HepG2 (cell line): ENCODE results near the gene TFAP2C. TPM values are rescaled to one million over a fixed set of nuclear protein-coding genes. Genes with fewer than 3 reads are reported as not detected.

ENCODE experiments used
- ATAC-seq: fragments of 200-7000 bp; cut with Tn5 transposase; 3 replicates; pipeline ENCODE4 v1.9.1; 2020; ENCODE audit warnings: mild to moderate bottlenecking, moderate library complexity
- BruUV-seq: library from RNA; stranded (reverse); fragments of 400-500 nt; replicated peaks from 2 replicates; lab custom pipeline; 2021; lab: Mats Ljungman, UMichigan
- CTCF ChIA-PET: fragments of 300-600 bp; formaldehyde crosslinking; extraction: SDS; loops from one replicate; lab custom pipeline; 2021; ENCODE audit warnings: low total read pairs, inconsistent platforms, low intra/inter-chr PET ratio; lab: Yijun Ruan, JAX
- POLR2A ChIA-PET: fragments of 350-600 bp; sonication (Branson Sonifier 250); formaldehyde crosslinking; loops from one replicate; lab custom pipeline; 2020; ENCODE audit warnings: antibody characterized with exemption, inconsistent platforms; lab: Yijun Ruan, JAX
- DNase-seq: peaks from one replicate; pipeline ENCODE4 v3.0.0-alpha.2; 2015; ENCODE audit warnings: low spot score
- FAIRE-seq: peaks from 3 replicates; lab custom pipeline; 2011; peaks lifted over from hg19 to GRCh38; lab: Jason Lieb, UNC
- H2AFZ ChIP-seq: one replicate; pipeline ENCODE4 v1.6.1; 2011; ENCODE audit warnings: low read length, inconsistent platforms
- H3K27ac ChIP-seq: fragments of 300-600 bp; 3 replicates; pipeline ENCODE4 v1.8.0; 2011; ENCODE audit warnings: mixed run types, mild to moderate bottlenecking, mixed read lengths, low read length, inconsistent platforms; ENCODE audit not compliant: insufficient read depth; ENCODE audit errors: extremely low read length
- H3K27me3 ChIP-seq, 2 experiments: fragments of 200-600 bp in 1 of 2; 2 replicates in 1 of 2; 3 replicates in 1 of 2; pipeline versions ENCODE4 v1.6.0 to v1.8.0; 2011; ENCODE audit warnings: low read length in 2 of 2, mild to moderate bottlenecking in 2 of 2, moderate library complexity in 2 of 2, inconsistent platforms in 1 of 2; ENCODE audit not compliant: insufficient read depth in 2 of 2, control insufficient read depth in 1 of 2
- H3K36me3 ChIP-seq, 2 experiments: fragments of 200-600 bp in 1 of 2; replicated peaks in 1 of 2; 2 replicates in 1 of 2; 3 replicates in 1 of 2; pipeline versions ENCODE4 v1.5.1 to v1.8.0; 2011; ENCODE audit warnings: low read length in 2 of 2, inconsistent platforms in 1 of 2; ENCODE audit not compliant: insufficient read depth in 2 of 2, control insufficient read depth in 1 of 2
- H3K4me1 ChIP-seq: 2 replicates; pipeline ENCODE4 v1.5.1; 2012; ENCODE audit warnings: low read length, inconsistent platforms; ENCODE audit not compliant: insufficient read depth
- H3K4me2 ChIP-seq: 2 replicates; pipeline ENCODE4 v1.6.0; 2011; ENCODE audit warnings: low read depth, low read length, inconsistent platforms
- H3K4me3 ChIP-seq, 3 experiments: fragments of 200-600 bp in 1 of 3; sonication (generic), shearing (Covaris generic) in 1 of 3; replicated peaks in 1 of 3; 2 replicates each; pipeline ENCODE4 v1.5.1; 2011 to 2016; ENCODE audit warnings: low read length in 3 of 3, inconsistent platforms in 2 of 3, low read depth in 2 of 3, mild to moderate bottlenecking in 2 of 3, control low read depth in 1 of 3, mixed read lengths in 1 of 3; ENCODE audit not compliant: insufficient read depth in 1 of 3
- H3K79me2 ChIP-seq: one replicate; pipeline ENCODE4 v1.6.1; 2011; ENCODE audit warnings: low read length, inconsistent platforms; ENCODE audit not compliant: insufficient read depth
- H3K9ac ChIP-seq: 2 replicates; pipeline ENCODE4 v1.6.0; 2011; ENCODE audit warnings: mild to moderate bottlenecking, low read depth, low read length, inconsistent platforms; ENCODE audit not compliant: insufficient read depth
- H3K9me3 ChIP-seq: 2 replicates; pipeline ENCODE4 v1.5.1; 2012; ENCODE audit warnings: mild to moderate bottlenecking, low read length
- H4K20me1 ChIP-seq: 2 replicates; pipeline ENCODE4 v1.6.0; 2011; ENCODE audit warnings: inconsistent platforms, mild to moderate bottlenecking, low read length, moderate library complexity; ENCODE audit not compliant: insufficient read depth
- ATM ChIP-seq: fragments of 450-650 bp; IDR thresholded peaks from 2 replicates; pipeline ENCODE4 v1.7.1; 2017; ENCODE audit warnings: mild to moderate bottlenecking, borderline replicate concordance
- CENPBD1 ChIP-seq: sonication (generic); formaldehyde crosslinking; IDR thresholded peaks from 2 replicates; pipeline ENCODE4 v1.8.0; 2022; ENCODE audit warnings: missing genetic modification reagents, low read depth, mild to moderate bottlenecking, borderline replicate concordance
- E2F2 ChIP-seq: sonication (generic); formaldehyde crosslinking; IDR thresholded peaks from 2 replicates; pipeline ENCODE4 v1.4.0; 2020; ENCODE audit warnings: missing genetic modification reagents, borderline replicate concordance
- ELF3 ChIP-seq: IDR thresholded peaks from 2 replicates; pipeline ENCODE4 v1.6.1; 2016; ENCODE audit warnings: missing genetic modification reagents, missing compliant biosample characterization
- HNRNPLL ChIP-seq: fragments of 200-400 bp; formaldehyde crosslinking; IDR thresholded peaks from 2 replicates; pipeline ENCODE4 v1.6.1; 2017; ENCODE audit warnings: mild to moderate bottlenecking, low read depth, low read length; ENCODE audit not compliant: poor library complexity, severe bottlenecking
- MXD4 ChIP-seq: IDR thresholded peaks from 2 replicates; pipeline ENCODE4 v1.6.1; 2016; ENCODE audit warnings: mild to moderate bottlenecking, missing biosample characterization, missing genetic modification reagents
- NR2C2 ChIP-seq: sonication (generic); formaldehyde crosslinking; IDR thresholded peaks from 2 replicates; pipeline ENCODE4 v1.4.0; 2020; ENCODE audit warnings: missing genetic modification reagents, mild to moderate bottlenecking, moderate library complexity, borderline replicate concordance
- SATB2 ChIP-seq: sonication (generic); formaldehyde crosslinking; IDR thresholded peaks from 2 replicates; pipeline ENCODE4 v1.5.0; 2020; ENCODE audit warnings: missing genetic modification reagents
- SUZ12 ChIP-seq: fragments of 150-350 bp; IDR thresholded peaks from 2 replicates; pipeline ENCODE4 v1.6.1; 2014; ENCODE audit warnings: low read depth, low read length
- ZKSCAN1 ChIP-seq: fragments of 150-350 bp; IDR thresholded peaks from 2 replicates; pipeline ENCODE4 v1.6.1; 2014; ENCODE audit warnings: low read length
- ZNF207 ChIP-seq: fragments of 450-650 bp; IDR thresholded peaks from 2 replicates; pipeline ENCODE4 v1.6.1; 2016; ENCODE audit warnings: antibody characterized with exemption, borderline replicate concordance
- ZNF329 ChIP-seq: sonication (generic); formaldehyde crosslinking; IDR thresholded peaks from 2 replicates; pipeline ENCODE4 v1.9.0; 2021; ENCODE audit warnings: low read depth, mild to moderate bottlenecking, missing genetic modification reagents
- ZNF674 ChIP-seq: sonication (generic); formaldehyde crosslinking; IDR thresholded peaks from 2 replicates; pipeline ENCODE4 v1.5.0; 2020; ENCODE audit warnings: low read depth, mild to moderate bottlenecking, missing genetic modification reagents
- ZNF781 ChIP-seq: sonication (generic); formaldehyde crosslinking; IDR thresholded peaks from 2 replicates; pipeline ENCODE4 v1.5.1; 2020; ENCODE audit warnings: borderline replicate concordance, mild to moderate bottlenecking, missing genetic modification reagents; ENCODE audit errors: not compliant biosample characterization
- WGBS: methylation state at CpG from one replicate; pipeline ENCODE4 v1.1.6; 2017; ENCODE audit warnings: low lambda C conversion rate; 5-methylcytosine and 5-hydroxymethylcytosine counted together
- in situ Hi-C: cut with HindIII; loops from 2 replicates; pipeline ENCODE4 v1.10.0; 2017; ENCODE audit warnings: low pct_unique_long_range_greater_than_20kb; ENCODE audit not compliant: extremely low pct_ligation_motif_present
- intact Hi-C: fragments of 100-400 bp; cut with micrococcal nuclease; formaldehyde crosslinking; loops from one replicate; pipeline ENCODE4 v1.10.0; 2022; ENCODE audit not compliant: unreplicated experiment
- polyA plus RNA-seq, 8 experiments: library from polyadenylated mRNA; depleted of rRNA in 3 of 8; stranded (reverse) in 7 of 8; unstranded in 1 of 8; fragments of >200 nt; fragmentation: Illumina TruSeq in 4 of 8; extraction: Trizol in 4 of 8; gene quantifications; 2 replicates each; pipeline versions ENCODE4 v1.2.1 to v1.2.3, GENCODE V29; 2011 to 2016; ENCODE audit warnings: low read depth in 4 of 8, missing spikeins in 1 of 8, mixed read lengths in 1 of 8; ENCODE audit not compliant: insufficient read depth in 1 of 8
- total RNA-seq, 5 experiments: library from RNA; depleted of rRNA; stranded (reverse); fragments of >200 nt; fragmentation: Illumina TruSeq; extraction: Trizol; gene quantifications; 2 replicates each; pipeline ENCODE4 v1.2.3, GENCODE V29; 2016; ENCODE audit warnings: low read depth in 1 of 5
- TF ChIP-seq, protein P1 (sequence below): sonication (generic); formaldehyde crosslinking; IDR thresholded peaks from 2 replicates; pipeline ENCODE4 v1.4.0; 2020; ENCODE audit warnings: missing genetic modification reagents

TFAP2C gene
- total and polyA plus RNA-seq, 2 of the 13 experiments (the other 11 are each of a cell fraction or from before 2014, with no cell fraction given), result not detected

GRCh38 chr20:56587307-56588041 lies 41.6 kb upstream of the TFAP2C start:
- intact Hi-C loops (no loop called here), in situ Hi-C loops (no loop called here)
- ATAC-seq (no peak), FAIRE-seq (no peak), DNase-seq (no peak)
- no peak overlapping the region for H2AFZ ChIP-seq
- H4K20me1 ChIP-seq, result no peaks in the 10 kb centered on the region
- no peaks in the 10 kb centered on the region for H3K79me2 ChIP-seq
- WGBS, result 2% methylated on average over 7 of the region's 7 CpGs
- H3K4me1 ChIP-seq, result no peaks in the 10 kb centered on the region
- no peak overlapping the region for H3K4me2 ChIP-seq
- no peak overlapping the region for H3K9ac ChIP-seq
- CTCF ChIA-PET, result no interaction called here
- BruUV-seq, result no TSS peak
- no peak overlapping the region for H3K27ac ChIP-seq
- H3K9me3 ChIP-seq, result no peaks in the 10 kb centered on the region
- H3K27me3 ChIP-seq, result peaks cover 0 to 13% of the 10 kb centered on the region in 2 experiments; a peak in 1 of 5 replicates
- no peaks in the 10 kb centered on the region for H3K36me3 ChIP-seq
- POLR2A ChIA-PET, result no interaction called here
- no peak overlapping the region for H3K4me3 ChIP-seq
- TF ChIP-seq CENPBD1 (CRISPR knock-in tag) (no peak), ZKSCAN1 (peak; percentile 62; the same call in 1 of the 2 replicates)

- Histone ChIP-seq H3K79me2 (no peaks in the 10 kb centered on the region), H3K4me1 (no peaks in the 10 kb centered on the region), H3K27me3 (0 out of 5 replicates have a peak, but pooled peaks cover 0 to 10% of the 10 kb centered on the region in 2 experiments), H3K9ac (no peak overlapping the region), H3K9me3 (no peaks in the 10 kb centered on the region), H4K20me1 (no peaks in the 10 kb centered on the region), H3K4me2 (no peak overlapping the region), H3K4me3 (no peak overlapping the region), H2AFZ (no peak overlapping the region), H3K36me3 (no peaks in the 10 kb centered on the region), H3K27ac (no peak overlapping the region)
- no TSS peak for BruUV-seq
- intact Hi-C loops, result no loop called here
- in situ Hi-C loops, result no loop called here
- CTCF ChIA-PET, result no interaction called here
- DNase-seq (no peak), ATAC-seq (no peak), FAIRE-seq (no peak)
- WGBS, result 39% methylated on average over 3 of the region's 3 CpGs
- POLR2A ChIA-PET, result no interaction called here
- TF ChIP-seq SATB2 (CRISPR knock-in tag), result no peak
- no peak for TF ChIP-seq ZNF329
- no peak for TF ChIP-seq ELF3 (CRISPR knock-in tag)
- no peak for TF ChIP-seq E2F2 (CRISPR knock-in tag)
- no peak for TF ChIP-seq HNRNPLL
- no peak for TF ChIP-seq ATM
- no peak for TF ChIP-seq ZNF674 (CRISPR knock-in tag)
- no peak for TF ChIP-seq SUZ12
- TF ChIP-seq NR2C2 (CRISPR knock-in tag), result no peak
- TF ChIP-seq MXD4 (CRISPR knock-in tag), result no peak
- TF ChIP-seq, protein P1, sequence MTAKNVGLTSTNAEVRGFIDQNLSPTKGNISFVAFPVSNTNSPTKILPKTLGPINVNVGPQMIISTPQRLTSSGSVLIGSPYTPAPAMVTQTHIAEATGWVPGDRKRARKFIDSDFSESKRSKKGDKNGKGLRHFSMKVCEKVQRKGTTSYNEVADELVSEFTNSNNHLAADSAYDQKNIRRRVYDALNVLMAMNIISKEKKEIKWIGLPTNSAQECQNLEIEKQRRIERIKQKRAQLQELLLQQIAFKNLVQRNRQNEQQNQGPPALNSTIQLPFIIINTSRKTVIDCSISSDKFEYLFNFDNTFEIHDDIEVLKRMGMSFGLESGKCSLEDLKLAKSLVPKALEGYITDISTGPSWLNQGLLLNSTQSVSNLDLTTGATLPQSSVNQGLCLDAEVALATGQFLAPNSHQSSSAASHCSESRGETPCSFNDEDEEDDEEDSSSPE (CRISPR knock-in tag), result no peak
- TF ChIP-seq ZNF207, result no peak
- TF ChIP-seq ZNF781, result no peak
Measured at GRCh38 chr20:56588996-56589395, 40.1 kb upstream of the TFAP2C start.
